Spleen (tissue), 7 donors: ENCODE measurements around the gene STEAP4.

ENCODE experiments used
- CTCF ChIP-seq, 11 experiments: fragments of 200-600 bp in 7 of 11; fragments of 450-650 bp in 4 of 11; sonication (generic) in 4 of 11; IDR thresholded peaks in 8 of 11; conservative IDR thresholded peaks in 3 of 11; 1 replicate in 7 of 11; 2 replicates in 4 of 11; pipeline versions ENCODE4 v1.4.0 to v1.8.0; 2016 to 2021; ENCODE audit warnings: antibody characterized with exemption in 11 of 11, inconsistent platforms in 4 of 11, mild to moderate bottlenecking in 1 of 11
- POLR2A ChIP-seq, 3 donors: fragments of 450-650 bp; IDR thresholded peaks; one replicate each; pipeline ENCODE4 v1.5.1; 2017; ENCODE audit warnings: antibody characterized with exemption in 3 of 3, mild to moderate bottlenecking in 1 of 3
- donor health status: DM: no; HTN: no; CAD: no; lungs with moderate emphysema.
- donor health status: DM: no; HTN: no; CAD: no.
- donor health status: DM: no; HTN: no; CAD: no.

DNA sequence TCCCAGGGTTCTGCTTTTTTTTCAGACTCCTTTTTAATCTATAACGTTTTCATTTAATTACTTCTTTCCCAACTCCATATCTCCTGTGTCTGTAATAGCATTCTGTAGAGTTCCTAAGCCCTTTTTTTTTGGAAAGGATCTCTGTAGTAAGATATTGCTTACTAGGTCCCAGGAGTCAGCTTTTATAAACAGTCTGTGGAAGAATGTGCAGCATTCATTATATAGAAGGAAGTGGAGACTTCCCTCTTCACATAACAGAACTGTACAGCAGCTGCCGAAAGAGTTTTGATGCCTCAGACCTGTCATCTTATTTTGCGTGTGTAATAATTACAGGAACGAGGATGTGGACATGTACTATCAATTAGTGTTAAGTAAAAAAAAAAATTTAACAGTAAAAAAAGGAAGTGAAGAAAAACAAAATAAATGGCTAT is 7.4 kb upstream of the STEAP4 start:
- TF ChIP-seq CTCF (IDR thresholded peaks at IDR 0.05 in 8 of 11, conservative IDR thresholded peaks at IDR 0.05 in 3 of 11) (no peak), POLR2A (IDR thresholded peaks at IDR 0.05) (no peak)
